Stimulated activated CD4-positive, alpha-beta T cell treated with anti-CD3 and anti-CD28 coated beads, Interleukin-1b, Interleukin-23, amount 100 ng/mL, for 1 hour (primary cell): ENCODE measurements around the gene DSE.

ENCODE experiments used
- DNase-seq, 2 donors: peaks; one replicate each; pipeline ENCODE4 v3.0.0-alpha.2; 2020; ENCODE audit warnings: low read depth in 2 of 2

DSE gene

DNA sequence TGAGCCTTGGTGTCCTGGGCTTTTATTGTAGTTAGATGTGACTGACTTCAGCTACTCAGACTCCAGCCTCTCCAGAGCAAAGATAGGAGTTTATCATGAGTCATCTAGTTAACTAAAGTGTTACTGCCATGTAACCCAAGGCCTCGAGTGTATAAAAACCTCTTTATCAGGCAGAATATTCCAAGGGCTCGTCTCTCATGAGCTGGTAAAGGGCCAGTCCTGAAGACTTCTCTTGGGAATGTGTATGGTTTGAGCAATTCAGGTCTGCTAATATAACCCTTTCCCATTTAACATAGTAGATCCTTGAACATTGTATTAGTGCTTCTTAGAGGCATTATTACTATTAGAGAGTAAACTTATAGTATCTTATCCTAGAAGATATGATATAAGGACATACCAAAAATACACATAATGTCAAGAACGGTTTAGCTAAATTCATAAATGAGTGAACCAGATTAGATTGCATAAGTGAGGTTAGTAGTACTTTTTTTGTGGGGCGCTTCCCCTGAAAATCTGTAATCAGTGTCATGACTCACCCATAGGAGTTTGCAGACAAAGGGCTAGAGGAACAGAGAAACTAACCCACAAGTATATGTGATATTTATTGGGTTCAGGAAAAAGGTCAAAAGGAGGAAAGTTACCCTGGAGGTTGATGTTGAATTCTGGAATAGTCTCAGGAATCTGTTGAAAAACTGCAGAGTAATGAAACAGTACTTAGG, 16.0 kb downstream of the DSE start:
- DNase-seq, result no peak

DNA sequence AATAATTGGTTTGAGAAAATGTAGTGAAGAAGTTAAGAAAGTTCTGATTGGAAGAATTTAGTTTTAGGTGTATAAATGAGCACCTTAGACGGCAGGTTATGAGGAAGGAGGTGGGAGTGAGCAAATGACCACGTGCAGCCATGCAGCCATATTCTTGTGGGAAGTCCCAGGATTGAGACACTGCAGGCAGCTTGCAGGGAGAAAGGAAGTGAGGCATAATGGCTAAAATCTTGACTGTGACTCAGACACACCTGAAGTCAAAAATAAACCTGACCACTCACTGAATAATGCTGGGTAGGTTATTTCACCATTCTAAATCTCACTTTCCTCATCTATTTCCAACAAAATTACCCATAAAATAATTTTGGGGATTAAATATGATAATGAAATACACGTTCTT, 16.6 kb downstream of the DSE start:
- no peak for DNase-seq

GRCh38 chr6:116388924-116389323, 18.2 kb downstream of the DSE start:
- DNase-seq, result no peak

DNA sequence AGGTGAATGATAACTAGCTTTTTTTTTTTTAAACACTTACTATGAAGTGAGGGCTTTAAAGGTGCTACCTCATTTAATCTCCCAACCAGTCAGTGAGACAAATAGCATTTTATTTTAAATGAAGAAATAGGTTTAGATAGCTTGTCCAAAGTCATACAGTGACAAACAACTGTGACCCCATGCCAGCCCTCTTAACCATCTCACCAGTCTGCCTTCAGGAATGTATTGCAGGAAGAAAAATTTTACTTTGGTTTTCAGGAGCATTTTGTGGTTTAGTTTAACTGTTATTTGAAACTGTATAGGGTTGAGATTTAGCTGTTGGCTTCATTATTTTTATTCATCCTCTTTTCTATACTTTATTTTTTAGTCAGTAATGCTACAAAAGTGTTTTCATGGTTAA, 18.6 kb downstream of the DSE start:
- DNase-seq, result no peak

DNA sequence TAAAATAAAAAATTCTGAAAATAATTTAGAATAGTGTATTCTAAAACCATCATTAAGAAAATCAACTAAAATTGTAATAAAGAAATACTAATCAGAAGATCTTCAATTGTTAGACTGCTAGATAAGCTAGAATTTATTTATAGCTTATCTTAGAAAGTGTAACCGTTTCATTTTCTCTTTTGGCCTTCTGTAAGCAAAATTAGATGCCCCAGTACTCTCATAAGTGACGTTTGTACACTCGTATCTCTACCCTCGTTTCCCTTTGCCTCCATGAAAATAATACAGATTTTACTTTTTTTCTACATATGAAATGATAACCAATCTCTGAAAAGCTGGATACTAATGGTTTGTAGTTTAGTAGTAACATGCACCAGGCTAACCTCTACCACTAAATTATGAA, 19.8 kb downstream of the DSE start:
- DNase-seq, result no peak

GRCh38 chr6:116392132-116393013, 21.6 kb downstream of the DSE start:
- no peak for DNase-seq

- no peak for DNase-seq
Observed at GRCh38 chr6:116393430-116393829, 22.7 kb downstream of the DSE start.

DNA sequence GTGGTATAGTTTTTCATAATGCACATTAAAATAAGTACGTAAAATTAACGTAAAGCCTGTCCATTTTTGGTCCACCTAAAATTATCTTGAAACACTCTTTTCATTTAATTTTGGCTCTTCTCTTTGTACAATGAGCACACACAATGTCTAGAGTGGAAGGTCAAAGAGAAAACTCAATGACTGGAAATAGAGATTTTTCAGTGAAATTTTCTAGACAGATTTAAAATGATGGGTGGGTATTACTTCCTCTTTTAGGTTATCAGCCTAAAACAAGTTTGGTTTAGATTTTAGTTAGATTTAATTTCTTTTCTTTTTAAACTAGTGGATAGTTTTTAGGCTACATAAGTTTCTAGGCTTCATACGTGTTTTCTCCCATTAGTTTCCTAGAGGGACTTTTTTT, 24.9 kb downstream of the DSE start:
- DNase-seq, result no peak

GRCh38 chr6:116396441-116396840, 25.7 kb downstream of the DSE start:
- no peak for DNase-seq

- no peak for DNase-seq
Observed at GRCh38 chr6:116397914-116398313, 27.2 kb downstream of the DSE start.

- no peak for DNase-seq
Observed at GRCh38 chr6:116398316-116399010, 27.7 kb downstream of the DSE start.

DNA sequence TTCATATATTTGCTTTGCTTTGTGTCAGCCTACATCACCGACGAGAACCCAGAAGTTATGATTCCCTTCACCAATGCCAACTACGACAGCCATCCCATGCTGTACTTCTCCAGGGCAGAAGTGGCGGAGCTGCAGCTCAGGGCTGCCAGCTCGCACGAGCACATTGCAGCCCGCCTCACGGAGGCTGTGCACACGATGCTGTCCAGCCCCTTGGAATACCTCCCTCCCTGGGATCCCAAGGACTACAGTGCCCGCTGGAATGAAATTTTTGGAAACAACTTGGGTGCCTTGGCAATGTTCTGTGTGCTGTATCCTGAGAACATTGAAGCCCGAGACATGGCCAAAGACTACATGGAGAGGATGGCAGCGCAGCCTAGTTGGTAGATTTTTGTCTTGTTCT, 28.5 kb downstream of the DSE start:
- DNase-seq, result no peak

GRCh38 chr6:116400328-116400727, 29.6 kb downstream of the DSE start:
- no peak for DNase-seq

- no peak for DNase-seq
Observed at GRCh38 chr6:116402108-116402937, 31.6 kb downstream of the DSE start.

- no peak for DNase-seq
Observed at GRCh38 chr6:116403205-116403604, 32.5 kb downstream of the DSE start.

DNA sequence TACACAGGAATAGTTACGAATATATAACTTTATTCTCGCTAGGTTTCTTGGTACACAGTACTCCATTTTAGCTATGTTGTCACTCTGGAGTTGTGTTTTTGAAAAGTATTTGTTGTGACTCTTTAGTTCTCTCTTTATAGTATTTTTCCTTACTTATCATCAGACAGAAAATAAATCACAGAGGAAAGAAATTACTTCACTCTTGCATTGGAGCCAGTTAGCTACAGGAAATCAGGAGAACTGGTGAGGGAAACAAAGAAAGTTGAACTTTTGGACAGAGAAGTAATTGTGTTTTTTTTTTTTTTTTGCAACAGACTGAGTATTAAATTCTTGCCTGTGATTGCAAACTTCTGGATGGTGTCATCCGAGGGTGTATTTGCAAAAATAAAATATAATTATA, 33.9 kb downstream of the DSE start:
- no peak for DNase-seq

DNA sequence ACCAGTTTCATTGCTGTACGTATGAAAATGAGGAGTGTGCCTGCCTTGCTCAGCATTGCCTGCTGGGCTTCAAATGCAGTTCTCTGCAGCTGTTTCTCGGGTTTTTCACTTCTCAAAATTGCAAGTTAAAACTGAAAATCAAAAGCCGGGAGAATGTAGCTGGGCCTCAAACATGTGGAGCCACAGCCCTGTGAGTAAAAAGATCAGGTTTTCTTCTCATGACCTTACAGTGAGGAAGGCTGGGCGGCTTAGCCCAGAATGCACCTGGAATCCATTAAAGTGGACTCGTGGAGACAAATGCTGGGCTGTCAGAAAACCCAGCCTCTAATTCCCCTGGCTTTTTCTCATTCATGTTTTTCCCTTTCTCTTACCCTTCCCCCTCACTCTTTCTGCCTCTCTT, 34.4 kb downstream of the DSE start:
- DNase-seq, result no peak

DNA sequence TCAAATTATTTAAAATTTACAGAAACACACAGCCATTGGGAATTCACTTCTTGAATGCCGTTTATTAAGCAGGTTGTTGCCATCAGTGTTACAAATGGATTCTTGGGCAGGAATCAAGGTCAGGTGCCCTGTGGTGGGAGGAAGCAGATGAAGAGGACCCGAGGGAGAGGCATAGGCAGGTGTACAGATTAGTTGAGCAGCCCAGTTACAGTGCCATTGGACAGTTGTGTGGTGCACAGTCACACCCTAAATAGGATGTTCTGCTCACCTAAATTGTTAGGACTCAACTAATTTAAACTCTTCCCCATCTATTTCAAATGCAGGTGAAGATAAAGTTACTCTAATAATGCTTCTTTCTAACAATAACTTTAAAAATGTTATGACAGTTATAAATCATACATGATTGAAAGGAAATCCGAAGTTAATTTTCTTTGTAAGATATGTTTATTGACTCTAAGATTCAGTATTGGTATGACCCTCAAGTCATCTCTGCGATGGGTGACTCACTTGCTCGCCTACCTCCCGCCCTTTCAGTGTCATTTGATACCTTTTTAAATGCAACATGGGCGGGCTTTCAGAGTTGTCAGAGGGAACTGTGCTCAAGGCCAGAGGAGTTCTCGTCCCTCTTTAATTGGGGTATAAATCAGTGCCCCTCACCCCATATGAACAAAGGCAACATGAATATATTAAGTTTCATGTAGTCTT, 35.1 kb downstream of the DSE start:
- DNase-seq, result no peak

DNA sequence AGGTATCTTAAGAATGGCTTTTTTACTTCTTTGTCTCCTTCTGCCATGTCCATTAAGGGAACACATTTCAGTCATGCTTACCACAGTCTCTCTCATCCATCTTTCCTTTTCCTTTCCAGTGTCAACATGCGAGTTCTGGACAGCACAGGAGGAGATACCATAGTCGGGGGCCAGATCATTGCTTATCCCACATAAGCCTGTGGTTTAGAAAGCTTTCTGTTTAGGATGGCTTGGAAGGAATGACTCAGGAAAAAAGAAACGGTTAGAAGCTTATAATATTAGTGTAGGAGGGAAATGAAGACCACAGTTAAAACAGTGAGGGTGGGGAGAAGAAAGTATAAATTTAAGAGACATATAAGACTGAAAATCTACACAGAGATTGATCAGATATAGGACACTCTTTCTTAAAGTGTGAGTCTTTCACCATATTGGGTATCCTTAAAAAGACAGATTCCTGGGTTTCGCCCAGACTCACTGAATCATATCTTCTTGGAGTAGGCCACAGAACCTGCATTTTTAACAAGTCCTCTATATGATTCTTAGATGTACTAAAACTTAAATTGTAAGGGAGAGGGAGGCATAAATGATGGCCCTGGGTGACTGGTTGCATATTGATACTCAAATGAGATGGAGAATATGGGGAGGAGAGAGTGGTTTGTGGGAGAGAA, 36.1 kb downstream of the DSE start:
- no peak for DNase-seq

- no peak for DNase-seq
Observed at GRCh38 chr6:116408491-116408890, 37.7 kb downstream of the DSE start.

DNA sequence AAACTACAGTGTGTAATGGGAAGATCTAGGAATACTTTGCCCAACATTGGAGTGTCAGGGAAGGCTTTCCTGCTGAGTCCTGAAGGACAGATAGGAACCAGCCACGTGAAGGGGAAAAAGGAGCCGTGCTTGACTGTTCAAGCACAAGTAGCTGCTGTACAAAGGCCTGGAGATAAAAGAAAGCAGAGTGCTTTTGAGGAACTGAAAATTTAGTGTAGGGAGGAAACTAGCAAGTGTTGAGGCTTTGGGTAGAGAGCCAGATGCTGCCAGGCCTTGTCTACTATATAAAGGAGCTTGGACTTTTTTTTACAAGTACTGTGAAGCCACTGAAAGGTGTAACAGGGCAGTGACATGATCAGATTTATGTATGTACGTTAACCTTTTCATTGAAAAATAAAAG, 39.0 kb downstream of the DSE start:
- DNase-seq, result no peak
